MM.1S (cell line): Measurements from ENCODE around the gene SCO1.
"Not testable (repeated sequence)": the region's sequence is repeated elsewhere in the genome, so short reads cannot be mapped to it uniquely, and the experiment has no call there.

Source experiments
- EZH2 ChIP-seq: fragments of 300-600 bp; sonication (generic); optimal IDR thresholded peaks from 2 replicates; pipeline ENCODE3; 2017; ENCODE audit warnings: low read depth, mild to moderate bottlenecking, antibody characterized with exemption, low read length, mixed read lengths
- EZH2phosphoT487 ChIP-seq: fragments of 300-600 bp; sonication (generic); IDR thresholded peaks from 2 replicates; pipeline ENCODE4 v1.6.1; 2018; ENCODE audit warnings: antibody characterized with exemption, low read length
- TF ChIP-seq, protein P1 (sequence below): fragments of 300-600 bp; sonication (generic); IDR thresholded peaks from 2 replicates; pipeline ENCODE4 v1.5.1; 2016; ENCODE audit warnings: antibody characterized with exemption, low read length, mixed read lengths

GRCh38 chr17:10730247-10730646, 32.9 kb upstream of the SCO1 start:
- not testable (repeated sequence) for TF ChIP-seq EZH2, EZH2phosphoT487
- TF ChIP-seq, protein P1, sequence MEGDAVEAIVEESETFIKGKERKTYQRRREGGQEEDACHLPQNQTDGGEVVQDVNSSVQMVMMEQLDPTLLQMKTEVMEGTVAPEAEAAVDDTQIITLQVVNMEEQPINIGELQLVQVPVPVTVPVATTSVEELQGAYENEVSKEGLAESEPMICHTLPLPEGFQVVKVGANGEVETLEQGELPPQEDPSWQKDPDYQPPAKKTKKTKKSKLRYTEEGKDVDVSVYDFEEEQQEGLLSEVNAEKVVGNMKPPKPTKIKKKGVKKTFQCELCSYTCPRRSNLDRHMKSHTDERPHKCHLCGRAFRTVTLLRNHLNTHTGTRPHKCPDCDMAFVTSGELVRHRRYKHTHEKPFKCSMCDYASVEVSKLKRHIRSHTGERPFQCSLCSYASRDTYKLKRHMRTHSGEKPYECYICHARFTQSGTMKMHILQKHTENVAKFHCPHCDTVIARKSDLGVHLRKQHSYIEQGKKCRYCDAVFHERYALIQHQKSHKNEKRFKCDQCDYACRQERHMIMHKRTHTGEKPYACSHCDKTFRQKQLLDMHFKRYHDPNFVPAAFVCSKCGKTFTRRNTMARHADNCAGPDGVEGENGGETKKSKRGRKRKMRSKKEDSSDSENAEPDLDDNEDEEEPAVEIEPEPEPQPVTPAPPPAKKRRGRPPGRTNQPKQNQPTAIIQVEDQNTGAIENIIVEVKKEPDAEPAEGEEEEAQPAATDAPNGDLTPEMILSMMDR = not testable (repeated sequence)
